ENCODE measurements around the gene C4orf51. TPM values are rescaled to one million over a fixed set of nuclear protein-coding genes. Genes with fewer than 3 reads are reported as not detected.

The C4orf51 gene
- total and polyA plus RNA-seq, 2 of the 4 experiments (the other 2 are of a cell fraction) = not detected

- Histone ChIP-seq H3K79me1 (ENCODE audit: low read depth in 1 of 2, low read length in 2 of 2) (0 out of 4 replicates have a peak, but pooled peaks cover 0 to 4% of the 10 kb centered on the region in 2 experiments), H4K8ac (ENCODE audit: low read depth in 2 of 2, low read length in 2 of 2) (no peak overlapping the region), H3K23ac (ENCODE audit: low read depth, low read length) (no peak overlapping the region), H3K56ac (ENCODE audit: extremely low read depth, insufficient read depth, low read length) (no peak overlapping the region), H3K4me3 (ENCODE audit: insufficient read depth, low read depth, low read length) (no peak overlapping the region), H3K36me3 (ENCODE audit: control insufficient read depth, insufficient read depth, low read length) (peaks cover 35% of the 10 kb centered on the region), H4K20me1 (ENCODE audit: insufficient read depth, low read length) (no peaks in the 10 kb centered on the region), H2AK9ac (replicated peaks; ENCODE audit: low read depth, low read length, poor library complexity) (no peak overlapping the region), H4K5ac (ENCODE audit: low read depth, low read length) (no peak overlapping the region), H2BK120ac (ENCODE audit: low read depth, low read length) (no peak overlapping the region), H3K9ac (ENCODE audit: low read depth, low read length) (no peak overlapping the region), H2BK5ac (ENCODE audit: low read depth, low read length, poor library complexity, severe bottlenecking) (no peak overlapping the region), H3K18ac (ENCODE audit: low read depth, low read length) (no peak overlapping the region), H3K14ac (replicated peaks; ENCODE audit: low read depth, low read length) (no peak overlapping the region), H3K27ac (ENCODE audit: insufficient read depth, low read length) (no peak overlapping the region), H4K91ac (ENCODE audit: insufficient read depth, low read depth, low read length) (no peak overlapping the region), H2AFZ (replicated peaks; ENCODE audit: low read length, poor library complexity) (no peak overlapping the region), H3K4ac (ENCODE audit: low read depth, low read length) (no peak overlapping the region), H2AK5ac (ENCODE audit: low read depth, low read length) (no peak overlapping the region), H3K9me1 (ENCODE audit: insufficient read depth, low read length) (peaks cover 7% of the 10 kb centered on the region; the same call in 1 of the 2 replicates), H2BK20ac (ENCODE audit: low read depth, low read length) (no peak overlapping the region), H3K4me2 (ENCODE audit: low read depth, low read length) (no peak overlapping the region), H3K4me1 (ENCODE audit: control insufficient read depth, insufficient read depth, low read length) (no peaks in the 10 kb centered on the region), H3K9me3 (ENCODE audit: control insufficient read depth, insufficient read depth, low read length) (no peaks in the 10 kb centered on the region), H2BK15ac (ENCODE audit: low read depth, low read length) (no peak overlapping the region), H3K27me3 (ENCODE audit: control insufficient read depth, insufficient read depth, low read length) (no peaks in the 10 kb centered on the region)
- DNase-seq (no peak), ATAC-seq (ENCODE audit: low read depth) (no peak)
- intact Hi-C loops (cut with micrococcal nuclease) (no loop called here), in situ Hi-C loops (cut with MboI; ENCODE audit: low sequenced_read_pairs) (no loop called here), dilution Hi-C loops (cut with HindIII; ENCODE audit: low sequenced_read_pairs, unreplicated experiment) (no loop called here)
- CTCF ChIA-PET = no interaction called here
- POLR2A ChIA-PET (ENCODE audit: unreplicated experiment) = no interaction called here
- TF ChIP-seq CHD1 (IDR thresholded peaks at IDR 0.05; ENCODE audit: low read depth, low read length) = no peak
- WGBS, 2 experiments (ENCODE audit: extremely low coverage in 2 of 2, insufficient read length in 1 of 2) = no CpG with 5 or more reads among the region's 8 CpGs
- no TSS peak for BruUV-seq (replicated peaks)
These were observed 80.2 kb downstream of the C4orf51 start for GRCh38 chr4:145760176-145760575.
